ENCODE data around the gene CCKAR.

- TF ChIP-seq, protein P1, sequence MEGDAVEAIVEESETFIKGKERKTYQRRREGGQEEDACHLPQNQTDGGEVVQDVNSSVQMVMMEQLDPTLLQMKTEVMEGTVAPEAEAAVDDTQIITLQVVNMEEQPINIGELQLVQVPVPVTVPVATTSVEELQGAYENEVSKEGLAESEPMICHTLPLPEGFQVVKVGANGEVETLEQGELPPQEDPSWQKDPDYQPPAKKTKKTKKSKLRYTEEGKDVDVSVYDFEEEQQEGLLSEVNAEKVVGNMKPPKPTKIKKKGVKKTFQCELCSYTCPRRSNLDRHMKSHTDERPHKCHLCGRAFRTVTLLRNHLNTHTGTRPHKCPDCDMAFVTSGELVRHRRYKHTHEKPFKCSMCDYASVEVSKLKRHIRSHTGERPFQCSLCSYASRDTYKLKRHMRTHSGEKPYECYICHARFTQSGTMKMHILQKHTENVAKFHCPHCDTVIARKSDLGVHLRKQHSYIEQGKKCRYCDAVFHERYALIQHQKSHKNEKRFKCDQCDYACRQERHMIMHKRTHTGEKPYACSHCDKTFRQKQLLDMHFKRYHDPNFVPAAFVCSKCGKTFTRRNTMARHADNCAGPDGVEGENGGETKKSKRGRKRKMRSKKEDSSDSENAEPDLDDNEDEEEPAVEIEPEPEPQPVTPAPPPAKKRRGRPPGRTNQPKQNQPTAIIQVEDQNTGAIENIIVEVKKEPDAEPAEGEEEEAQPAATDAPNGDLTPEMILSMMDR (IDR thresholded peaks at IDR 0.05): no peak
- TF ChIP-seq POLR2A (IDR thresholded peaks at IDR 0.05): no peak
These were observed 6.0 kb upstream of the CCKAR start for GRCh38 chr4:26496207-26496783.
